ENCODE data around the gene PSD.

GRCh38 chr10:102389894-102390293 is 28.7 kb downstream of the PSD start:
- TF ChIP-seq CTCF (conservative IDR thresholded peaks at IDR 0.05; ENCODE audit: low read length) (no peak), EZH2phosphoT487 (IDR thresholded peaks at IDR 0.05; ENCODE audit: borderline replicate concordance, low read depth, low read length) (no peak)

All from OCI-LY7 (cell line).